ENCODE results near the gene COQ10A. TPM values are rescaled to one million over a fixed set of nuclear protein-coding genes. Genes with fewer than 3 reads are reported as not detected.

COQ10A gene
- total and polyA plus RNA-seq, 10 of the 15 experiments (the other 5 are each of a cell fraction or from before 2014, with no cell fraction given) = 3.3 to 19.5 (median 6.9) TPM

DNA sequence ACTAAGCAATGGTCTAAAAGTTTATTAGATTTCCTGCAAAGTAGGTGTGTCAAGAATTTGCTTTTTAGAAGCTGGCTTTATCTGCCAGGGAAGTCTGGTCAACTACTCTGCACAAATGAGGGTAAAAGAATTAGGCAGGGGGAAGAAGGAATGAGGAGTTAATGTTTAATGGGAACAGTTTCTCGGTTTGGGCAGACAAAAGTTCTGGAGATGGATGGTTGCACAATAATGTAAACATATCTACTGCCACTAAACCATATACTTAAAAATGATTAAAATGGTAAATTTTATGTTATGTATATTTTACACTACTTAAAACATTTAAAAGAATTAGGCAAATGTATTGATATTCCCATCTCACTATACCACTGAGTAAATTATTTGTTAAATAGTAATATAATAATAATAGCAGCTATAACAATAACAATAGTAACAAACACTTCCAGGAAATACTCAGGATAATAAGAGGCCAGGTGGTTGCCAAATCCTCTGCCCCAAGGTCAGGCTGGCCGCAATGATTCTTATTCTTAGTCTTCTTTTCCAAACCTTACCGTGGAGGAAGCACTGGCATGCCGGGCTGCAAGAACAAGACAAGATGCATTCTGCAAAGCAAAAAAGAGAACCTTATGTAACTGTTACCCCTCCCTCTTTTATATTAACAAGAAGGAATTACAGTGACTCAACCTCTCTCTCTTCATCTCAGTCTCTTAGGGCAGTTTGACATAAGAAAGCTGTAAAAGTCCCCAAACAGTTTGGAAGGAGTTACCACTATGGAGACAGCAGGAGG, 19.5 kb downstream of the COQ10A start:
- Histone ChIP-seq H3K36me3 (ENCODE audit: control insufficient read depth in 2 of 2, insufficient read depth in 2 of 2, low read length in 1 of 2) (peaks cover 7 to 24% of the 10 kb centered on the region in 2 experiments), H3K27me3 (replicated peaks in 1 of 2; ENCODE audit: control insufficient read depth in 2 of 2, insufficient read depth in 2 of 2, low read length in 1 of 2) (no peaks in the 10 kb centered on the region), H3K4me3 (no peak overlapping the region), H3K79me2 (ENCODE audit: control insufficient read depth, insufficient read depth, low read length) (peaks cover 6% of the 10 kb centered on the region), H3K4me2 (ENCODE audit: control insufficient read depth, insufficient read depth) (no peak overlapping the region), H2AFZ (ENCODE audit: control insufficient read depth, low read depth, low read length) (no peak overlapping the region), H3K4me1 (ENCODE audit: control insufficient read depth, insufficient read depth, low read length) (no peaks in the 10 kb centered on the region), H3K9ac (ENCODE audit: control insufficient read depth, insufficient read depth, low read length) (no peak overlapping the region), H3K27ac (ENCODE audit: control insufficient read depth, insufficient read depth) (no peak overlapping the region), H4K20me1 (ENCODE audit: control insufficient read depth, insufficient read depth) (no peaks in the 10 kb centered on the region), H3K9me3 (replicated peaks; ENCODE audit: control insufficient read depth, insufficient read depth, low read length) (no peaks in the 10 kb centered on the region)
- SMC1A ChIA-PET (ENCODE audit: uncharacterized antibody, unreplicated experiment) = interaction anchor here (1.0 to 3.1 kb wide), 5 partner anchors 11 to 178 kb away, joined by 3 to 12 read pairs (median 4); no protein-coding TSS in a partner anchor
- RAD21 ChIA-PET (ENCODE audit: unreplicated experiment) = interaction anchor here (1.1 to 1.7 kb wide), 3 partner anchors 163 to 178 kb away, joined by 3 to 7 read pairs (median 3); partner anchors contain the start of gene TIMELESS
- TF ChIP-seq NRF1 (conservative IDR thresholded peaks at IDR 0.05; ENCODE audit: low read depth, low read length) (no peak), RFX5 (IDR thresholded peaks at IDR 0.05; ENCODE audit: low read depth, low read length) (no peak), BMI1 (IDR thresholded peaks at IDR 0.05; ENCODE audit: borderline replicate concordance) (no peak), NFXL1 (IDR thresholded peaks at IDR 0.05; ENCODE audit: borderline replicate concordance) (no peak), NR2C1 (IDR thresholded peaks at IDR 0.05) (no peak), ZNF207 (IDR thresholded peaks at IDR 0.05; ENCODE audit: borderline replicate concordance) (no peak), ASH2L (IDR thresholded peaks at IDR 0.05; ENCODE audit: borderline replicate concordance, low read depth) (no peak), TBL1XR1 (IDR thresholded peaks at IDR 0.05; ENCODE audit: low read depth, low read length) (no peak), TCF3 (IDR thresholded peaks at IDR 0.05; ENCODE audit: borderline replicate concordance, insufficient read depth, low read depth, low read length) (no peak), EZH2 (IDR thresholded peaks at IDR 0.05; ENCODE audit: borderline replicate concordance, control insufficient read depth, low read depth, low read length) (no peak)
- TF ChIP-seq, protein P1, sequence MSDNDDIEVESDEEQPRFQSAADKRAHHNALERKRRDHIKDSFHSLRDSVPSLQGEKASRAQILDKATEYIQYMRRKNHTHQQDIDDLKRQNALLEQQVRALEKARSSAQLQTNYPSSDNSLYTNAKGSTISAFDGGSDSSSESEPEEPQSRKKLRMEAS (IDR thresholded peaks at IDR 0.05; ENCODE audit: low read depth, low read length) = no peak
- intact Hi-C loops (cut with micrococcal nuclease; ENCODE audit: unreplicated experiment) = no loop called here
- ATAC-seq = no peak
- POLR2A ChIA-PET = interaction anchor here (0.6 to 1.4 kb wide), 4 partner anchors 14 to 74 kb away, joined by 3 to 4 read pairs (median 3); partner anchors contain the start of genes CS and STAT2
- FAIRE-seq = no peak
- in situ Hi-C loops (cut with MboI) = no loop called here
- BruUV-seq (replicated peaks) = TSS peak; percentile 38
- DNase-seq (ENCODE audit: low read depth, low spot score) = no peak
- WGBS (ENCODE audit: insufficient coverage, insufficient replicate concordance, low lambda C conversion rate, missing lambda C conversion rate) = 100% methylated on average over 4 of the region's 4 CpGs
- CTCF ChIA-PET = interaction anchor here (0.7 to 2.3 kb wide), 8 partner anchors 11 to 178 kb away, joined by 3 to 10 read pairs (median 4); partner anchors contain the start of genes RNF41 and STAT2
